Right cardiac atrium (tissue), 5 donors: Measurements from ENCODE around the gene GID4. TPM values are rescaled to one million over a fixed set of nuclear protein-coding genes. Genes with fewer than 3 reads are reported as not detected.

ENCODE experiments used
- ATAC-seq, 2 donors: fragments of 200-7000 bp; cut with Tn5 transposase; one replicate each; pipeline versions ENCODE4 v1.8.0 to v1.9.1; 2020; ENCODE audit warnings: moderate library complexity in 2 of 2, mild to moderate bottlenecking in 1 of 2
- DNase-seq, 3 donors: peaks; one replicate each; pipeline ENCODE4 v3.0.0-alpha.2; 2020
- H3K27ac ChIP-seq: one replicate; pipeline ENCODE4 v1.5.1; 2013; ENCODE audit warnings: mild to moderate bottlenecking, low read length, control low read depth, moderate library complexity
- H3K27me3 ChIP-seq: one replicate; pipeline ENCODE4 v1.6.1; 2013; ENCODE audit not compliant: control insufficient read depth, insufficient read depth
- H3K4me1 ChIP-seq: one replicate; pipeline ENCODE4 v1.6.1; 2013; ENCODE audit warnings: low read length; ENCODE audit not compliant: control insufficient read depth, insufficient read depth
- H3K4me3 ChIP-seq: one replicate; pipeline ENCODE4 v1.5.1; 2013; ENCODE audit warnings: low read length, control low read depth
- H3K9me3 ChIP-seq: one replicate; pipeline ENCODE4 v1.6.1; 2013; ENCODE audit warnings: low read length; ENCODE audit not compliant: control insufficient read depth
- WGBS: extraction: QIAGEN DNeasy Blood & Tissue Kit; methylation state at CpG from one replicate; pipeline ENCODE4 v1.1.7; 2013; 5-methylcytosine and 5-hydroxymethylcytosine counted together
- intact Hi-C, 4 donors: fragments of 100-400 bp; cut with DNase I; formaldehyde crosslinking; loops; one replicate each; pipeline versions ENCODE4 v1.11.0 to v1.14.0; 2022 to 2023
- polyA plus RNA-seq: library from polyadenylated mRNA; stranded (reverse); fragments of 200-250 nt; gene quantifications from one replicate; pipeline ENCODE4 v1.2.3, GENCODE V29; 2013
- total RNA-seq, 4 donors: library from RNA; stranded (reverse); fragmentation: NEBNext Ultra II Directional; extraction: Animal tissue kit (Norgen Biotek cat#: 25700); gene quantifications; one replicate each; pipeline ENCODE4 v1.2.1, GENCODE V29; 2021
- donor health status: healthy with polysubstance abuse.
- donor health status: DM: no; HTN: yes; CAD: no.
- donor health status: DM: no; HTN: no; CAD: no.
- donor health status: DM: no; HTN: yes; CAD: no; lungs with severe emphysema.
- donor health status: DM: yes; HTN: yes; CAD: no.

Gene GID4
- total and polyA plus RNA-seq, 5 donors = 8.1 to 20.7 (median 14.8) TPM

- DNase-seq (no peak), ATAC-seq (no peak)
- WGBS = 92% methylated on average over 2 of the region's 2 CpGs
- intact Hi-C loops = no loop called here
- no peak overlapping the region for H3K4me3 ChIP-seq
- no peaks in the 10 kb centered on the region for H3K9me3 ChIP-seq
- no peaks in the 10 kb centered on the region for H3K4me1 ChIP-seq
- H3K27ac ChIP-seq = no peak overlapping the region
- H3K27me3 ChIP-seq = no peaks in the 10 kb centered on the region
These were observed 37.0 kb upstream of the GID4 start for GRCh38 chr17:18002171-18002570.

GRCh38 chr17:18004345-18004744 lies 34.9 kb upstream of the GID4 start:
- intact Hi-C loops = no loop called here
- ATAC-seq (no peak), DNase-seq (peak in 1 of 3 donors; percentile 12)
- 83% methylated on average over 9 of the region's 9 CpGs for WGBS
- H3K27ac ChIP-seq = no peak overlapping the region
- no peaks in the 10 kb centered on the region for H3K9me3 ChIP-seq
- no peaks in the 10 kb centered on the region for H3K27me3 ChIP-seq
- H3K4me3 ChIP-seq = no peak overlapping the region
- H3K4me1 ChIP-seq = no peaks in the 10 kb centered on the region

- H3K4me3 ChIP-seq = no peak overlapping the region
- no peaks in the 10 kb centered on the region for H3K27me3 ChIP-seq
- H3K4me1 ChIP-seq = no peaks in the 10 kb centered on the region
- WGBS = 65% methylated on average over 9 of the region's 9 CpGs
- peak; percentile 22 to 48 for ATAC-seq
- H3K9me3 ChIP-seq = no peaks in the 10 kb centered on the region
- no peak overlapping the region for H3K27ac ChIP-seq
- intact Hi-C loops = no loop called here
- peak in 1 of 3 donors; percentile 48 for DNase-seq
These were observed 34.3 kb upstream of the GID4 start for GRCh38 chr17:18004884-18005305.

GRCh38 chr17:18005496-18005895 lies 33.7 kb upstream of the GID4 start:
- H3K27ac ChIP-seq = no peak overlapping the region
- H3K4me1 ChIP-seq = no peaks in the 10 kb centered on the region
- 86% methylated on average over 3 of the region's 3 CpGs for WGBS
- H3K9me3 ChIP-seq = no peaks in the 10 kb centered on the region
- intact Hi-C loops = no loop called here
- no peak overlapping the region for H3K4me3 ChIP-seq
- H3K27me3 ChIP-seq = no peaks in the 10 kb centered on the region
- no peak for ATAC-seq
- no peak for DNase-seq

- H3K4me3 ChIP-seq = no peak overlapping the region
- no peaks in the 10 kb centered on the region for H3K27me3 ChIP-seq
- peak in 1 of 3 donors; percentile 56 for DNase-seq
- ATAC-seq = no peak
- 74% methylated on average over 31 of the region's 31 CpGs for WGBS
- H3K4me1 ChIP-seq = no peaks in the 10 kb centered on the region
- no peak overlapping the region for H3K27ac ChIP-seq
- intact Hi-C loops = no loop called here
- no peaks in the 10 kb centered on the region for H3K9me3 ChIP-seq
These were observed 32.5 kb upstream of the GID4 start for GRCh38 chr17:18006495-18007239.

- intact Hi-C loops = no loop called here
- ATAC-seq (peak in 1 of 2 donors; percentile 18), DNase-seq (peak in 1 of 3 donors; percentile 9)
- H3K9me3 ChIP-seq = no peaks in the 10 kb centered on the region
- no peaks in the 10 kb centered on the region for H3K4me1 ChIP-seq
- H3K27me3 ChIP-seq = no peaks in the 10 kb centered on the region
- H3K27ac ChIP-seq = peak overlapping the region; percentile 0
- no peak overlapping the region for H3K4me3 ChIP-seq
- WGBS = 71% methylated on average over 5 of the region's 5 CpGs
These were observed 30.5 kb upstream of the GID4 start for GRCh38 chr17:18008496-18009268.

- DNase-seq (peak in 2 of 3 donors; percentile 70), ATAC-seq (peak; percentile 69 to 79)
- Histone ChIP-seq H3K27ac (no peak overlapping the region), H3K9me3 (no peaks in the 10 kb centered on the region), H3K4me3 (no peak overlapping the region), H3K27me3 (no peaks in the 10 kb centered on the region), H3K4me1 (no peaks in the 10 kb centered on the region)
- intact Hi-C loops = no loop called here
- WGBS = 74% methylated on average over 8 of the region's 8 CpGs
These were observed 29.4 kb upstream of the GID4 start for GRCh38 chr17:18009609-18010420.

- 92% methylated on average over 5 of the region's 5 CpGs for WGBS
- intact Hi-C loops = no loop called here
- peak in 1 of 3 donors; percentile 23 for DNase-seq
- no peak overlapping the region for H3K4me3 ChIP-seq
- H3K4me1 ChIP-seq = no peaks in the 10 kb centered on the region
- no peaks in the 10 kb centered on the region for H3K9me3 ChIP-seq
- no peak for ATAC-seq
- H3K27me3 ChIP-seq = no peaks in the 10 kb centered on the region
- H3K27ac ChIP-seq = no peak overlapping the region
These were observed 27.9 kb upstream of the GID4 start for GRCh38 chr17:18011286-18011685.

GRCh38 chr17:18014006-18014405 lies 25.2 kb upstream of the GID4 start:
- H3K9me3 ChIP-seq = no peaks in the 10 kb centered on the region
- intact Hi-C loops = no loop called here
- H3K27ac ChIP-seq = no peak overlapping the region
- no peak overlapping the region for H3K4me3 ChIP-seq
- peaks cover 3% of the 10 kb centered on the region for H3K4me1 ChIP-seq
- H3K27me3 ChIP-seq = no peaks in the 10 kb centered on the region
- DNase-seq (no peak), ATAC-seq (no peak)
- WGBS = 94% methylated on average over 6 of the region's 6 CpGs

GRCh38 chr17:18015593-18015992 lies 23.6 kb upstream of the GID4 start:
- ATAC-seq (no peak), DNase-seq (no peak)
- H3K4me1 ChIP-seq = peaks cover 3% of the 10 kb centered on the region
- H3K9me3 ChIP-seq = no peaks in the 10 kb centered on the region
- H3K4me3 ChIP-seq = no peak overlapping the region
- H3K27ac ChIP-seq = no peak overlapping the region
- WGBS = 97% methylated on average over 5 of the region's 5 CpGs
- intact Hi-C loops = no loop called here
- H3K27me3 ChIP-seq = no peaks in the 10 kb centered on the region

GRCh38 chr17:18016426-18016825 lies 22.8 kb upstream of the GID4 start:
- intact Hi-C loops = no loop called here
- Histone ChIP-seq H3K27ac (no peak overlapping the region), H3K9me3 (no peaks in the 10 kb centered on the region), H3K4me1 (peaks cover 3% of the 10 kb centered on the region), H3K4me3 (no peak overlapping the region), H3K27me3 (no peaks in the 10 kb centered on the region)
- WGBS = 93% methylated on average over 12 of the region's 12 CpGs
- DNase-seq (no peak), ATAC-seq (no peak)
